Liver (tissue), 9 donors: ENCODE data around the gene SLC25A34. TPM values are rescaled to one million over a fixed set of nuclear protein-coding genes. Genes with fewer than 3 reads are reported as not detected.

Experiments
- DNase-seq: peaks from one replicate; pipeline ENCODE4 v3.0.0-alpha.2; 2017; ENCODE audit warnings: low spot score
- H3K27ac ChIP-seq, 2 donors: one replicate each; pipeline ENCODE4 v1.7.0; 2013; ENCODE audit warnings: inconsistent platforms in 2 of 2, low read length in 2 of 2, control low read depth in 1 of 2, low read depth in 1 of 2, mild to moderate bottlenecking in 1 of 2
- H3K27me3 ChIP-seq, 4 donors: one replicate each; pipeline versions ENCODE4 v1.6.1 to v1.7.0; 2013; ENCODE audit warnings: low read length in 3 of 4, inconsistent platforms in 1 of 4, mild to moderate bottlenecking in 1 of 4, moderate library complexity in 1 of 4; ENCODE audit not compliant: control insufficient read depth in 4 of 4, insufficient read depth in 4 of 4
- H3K36me3 ChIP-seq, 4 donors: one replicate each; pipeline versions ENCODE4 v1.6.1 to v1.7.0; 2013; ENCODE audit warnings: low read length in 3 of 4, mild to moderate bottlenecking in 3 of 4, low read depth in 1 of 4, moderate library complexity in 1 of 4; ENCODE audit not compliant: control insufficient read depth in 4 of 4, insufficient read depth in 3 of 4
- H3K4me1 ChIP-seq, 4 donors: one replicate each; pipeline versions ENCODE4 v1.6.1 to v1.7.0; 2013; ENCODE audit warnings: low read length in 3 of 4, mild to moderate bottlenecking in 3 of 4, moderate library complexity in 1 of 4; ENCODE audit not compliant: control insufficient read depth in 4 of 4, insufficient read depth in 4 of 4
- H3K4me3 ChIP-seq, 3 donors: one replicate each; pipeline versions ENCODE4 v1.6.1 to v1.7.0; 2013; ENCODE audit warnings: low read length in 3 of 3, control low read depth in 1 of 3, low read depth in 1 of 3, mild to moderate bottlenecking in 1 of 3
- H3K9ac ChIP-seq, 2 donors: one replicate each; pipeline ENCODE4 v1.7.0; 2013; ENCODE audit warnings: low read length in 2 of 2, mild to moderate bottlenecking in 2 of 2, moderate library complexity in 2 of 2, control low read depth in 1 of 2, low read depth in 1 of 2
- H3K9me3 ChIP-seq, 4 donors: one replicate each; pipeline versions ENCODE4 v1.6.1 to v1.7.0; 2013; ENCODE audit warnings: low read length in 3 of 4; ENCODE audit not compliant: control insufficient read depth in 4 of 4
- EGR1 ChIP-seq, 2 donors: IDR thresholded peaks; 2 replicates each; pipeline ENCODE4 v1.6.1; 2016 to 2018; ENCODE audit warnings: antibody characterized with exemption in 2 of 2, low read depth in 2 of 2
- FOXA2 ChIP-seq: IDR thresholded peaks from 2 replicates; pipeline ENCODE4 v1.6.1; 2016; ENCODE audit warnings: antibody characterized with exemption
- GABPA ChIP-seq, 2 donors: IDR thresholded peaks in 1 of 2; conservative IDR thresholded peaks in 1 of 2; 2 replicates each; pipeline ENCODE4 v1.6.1; 2016; ENCODE audit warnings: antibody characterized with exemption in 2 of 2, mild to moderate bottlenecking in 1 of 2, moderate library complexity in 1 of 2
- JUND ChIP-seq, 2 donors: IDR thresholded peaks; 2 replicates each; pipeline ENCODE4 v1.6.1; 2016; ENCODE audit warnings: antibody characterized with exemption in 2 of 2
- MAX ChIP-seq: IDR thresholded peaks from 2 replicates; pipeline ENCODE4 v1.6.1; 2016; ENCODE audit warnings: antibody characterized with exemption
- RAD21 ChIP-seq, 2 donors: IDR thresholded peaks; 2 replicates each; pipeline ENCODE4 v1.6.1; 2016; ENCODE audit warnings: antibody characterized with exemption in 2 of 2, mild to moderate bottlenecking in 2 of 2
- REST ChIP-seq: IDR thresholded peaks from 2 replicates; pipeline ENCODE4 v1.6.1; 2016; ENCODE audit warnings: antibody characterized with exemption, mild to moderate bottlenecking
- SP1 ChIP-seq: IDR thresholded peaks from 2 replicates; pipeline ENCODE4 v1.6.1; 2018; ENCODE audit warnings: antibody characterized with exemption, mild to moderate bottlenecking
- YY1 ChIP-seq: IDR thresholded peaks from 2 replicates; pipeline ENCODE4 v1.6.1; 2016; ENCODE audit warnings: antibody characterized with exemption, mild to moderate bottlenecking
- WGBS: extraction: QIAGEN DNeasy Blood & Tissue Kit; methylation state at CpG from one replicate; pipeline ENCODE4 v1.1.7; 2013; 5-methylcytosine and 5-hydroxymethylcytosine counted together
- polyA plus RNA-seq, 2 donors: library from polyadenylated mRNA; stranded (reverse) in 1 of 2; unstranded in 1 of 2; fragments of 200-250 nt in 1 of 2; fragments of >200 nt in 1 of 2; fragmentation: Nextera tagmentation in 1 of 2; extraction: Ambion mirVana in 1 of 2; gene quantifications; one replicate each; pipeline versions ENCODE4 v1.2.1 to v1.2.3, GENCODE V29; 2013 to 2015
- total RNA-seq, 2 donors: library from RNA; depleted of rRNA; stranded (reverse); fragments of >200 nt; gene quantifications; one replicate each; pipeline ENCODE4 v1.2.3, GENCODE V29; 2014
- donor health status: healthy.
- donor health status: healthy.
- donor health status: healthy.
- donor health status: healthy.
- donor health status: healthy.

SLC25A34 gene
- total and polyA plus RNA-seq, 4 donors: 0.79 to 7.3 (median 2.4) TPM

GRCh38 chr1:15730936-15731335 is 5.1 kb upstream of the SLC25A34 start:
- Histone ChIP-seq H3K9ac (no peak overlapping the region), H3K9me3 (no peaks in the 10 kb centered on the region), H3K36me3 (peaks cover 21 to 67% (median 33%) of the 10 kb centered on the region in 4 donors), H3K27me3 (no peaks in the 10 kb centered on the region), H3K4me1 (peaks cover 7 to 18% (median 14%) of the 10 kb centered on the region in 4 donors), H3K4me3 (no peak overlapping the region), H3K27ac (no peak overlapping the region)
- 94% methylated on average over 16 of the region's 16 CpGs for WGBS
- no peak for TF ChIP-seq GABPA (IDR thresholded peaks at IDR 0.05 in 1 of 2, conservative IDR thresholded peaks at IDR 0.05 in 1 of 2)
- TF ChIP-seq MAX: no peak
- no peak for TF ChIP-seq FOXA2
- DNase-seq: no peak

- Histone ChIP-seq H3K27ac (no peak overlapping the region), H3K4me1 (peaks cover 11 to 27% (median 19%) of the 10 kb centered on the region in 4 donors), H3K4me3 (no peak overlapping the region), H3K9me3 (no peaks in the 10 kb centered on the region), H3K36me3 (peaks cover 19 to 57% (median 28%) of the 10 kb centered on the region in 4 donors), H3K9ac (no peak overlapping the region), H3K27me3 (no peaks in the 10 kb centered on the region)
- TF ChIP-seq REST (no peak), YY1 (no peak), JUND (IDR thresholded peaks at IDR 0.05) (no peak)
- WGBS: 95% methylated on average over 39 of the region's 39 CpGs
- DNase-seq: no peak
Observed at GRCh38 chr1:15731735-15732685, 4.0 kb upstream of the SLC25A34 start.

GRCh38 chr1:15732686-15733081 is 3.4 kb upstream of the SLC25A34 start:
- H3K4me1 ChIP-seq: peaks cover 16 to 33% (median 23%) of the 10 kb centered on the region in 4 donors
- no peaks in the 10 kb centered on the region for H3K9me3 ChIP-seq
- TF ChIP-seq SP1: no peak
- no peak for TF ChIP-seq EGR1 (IDR thresholded peaks at IDR 0.05; ENCODE audit: low read depth in 2 of 2)
- no peak for TF ChIP-seq RAD21 (IDR thresholded peaks at IDR 0.05)
- peaks cover 13 to 50% (median 25%) of the 10 kb centered on the region in 4 donors for H3K36me3 ChIP-seq
- no peak overlapping the region for H3K9ac ChIP-seq
- no peak for DNase-seq
- WGBS: 91% methylated on average over 7 of the region's 7 CpGs
- H3K4me3 ChIP-seq: no peak overlapping the region
- H3K27me3 ChIP-seq: no peaks in the 10 kb centered on the region
- no peak overlapping the region for H3K27ac ChIP-seq
